ENCODE data around the gene EHF. TPM values are rescaled to one million over a fixed set of nuclear protein-coding genes. Genes with fewer than 3 reads are reported as not detected.
A peak's percentile ranks its signal among the peaks of the same experiment; 100 is the strongest.
"Not testable (repeated sequence)": the region's sequence is repeated elsewhere in the genome, so short reads cannot be mapped to it uniquely, and the experiment has no call there.

Gene EHF
- total RNA-seq = not detected in 2 replicates

- Mint-ChIP-seq H3K27me3 (peaks cover 23% of the 10 kb centered on the region), H3K9me3 (no peaks in the 10 kb centered on the region), H3K27ac (no peak within 1 kb of the TSS), H3K4me3 (no peak within 1 kb of the TSS), H3K4me1 (no peaks in the 10 kb centered on the region), H3K36me3 (ENCODE audit: low read depth) (no peaks in the 10 kb centered on the region)
- intact Hi-C loops (cut with micrococcal nuclease) = no loop called here
- DNase-seq = no peak
These were observed at the start of gene EHF for GRCh38 chr11:34620820-34621792. Gene EHF (plus strand): TSS chr11:34621093. CDS start chr11:34642631, 21,538 bp downstream.

GRCh38 chr11:34573537-34573936 is 47.4 kb upstream of the EHF start:
- Mint-ChIP-seq H3K4me1 (peaks cover 3% of the 10 kb centered on the region), H3K4me3 (no peak overlapping the region), H3K27me3 (peaks cover 30% of the 10 kb centered on the region), H3K9me3 (no peaks in the 10 kb centered on the region), H3K27ac (no peak overlapping the region), H3K36me3 (ENCODE audit: low read depth) (no peaks in the 10 kb centered on the region)
- intact Hi-C loops (cut with micrococcal nuclease) = no loop called here
- no peak for DNase-seq

GRCh38 chr11:34575261-34575660 is 45.6 kb upstream of the EHF start:
- no peak overlapping the region for H3K27ac Mint-ChIP-seq
- no peak overlapping the region for H3K4me3 Mint-ChIP-seq
- H3K36me3 Mint-ChIP-seq (ENCODE audit: low read depth) = no peaks in the 10 kb centered on the region
- intact Hi-C loops (cut with micrococcal nuclease) = no loop called here
- H3K4me1 Mint-ChIP-seq = peaks cover 3% of the 10 kb centered on the region
- DNase-seq = no peak
- H3K9me3 Mint-ChIP-seq = no peaks in the 10 kb centered on the region
- H3K27me3 Mint-ChIP-seq = peaks cover 36% of the 10 kb centered on the region

- Mint-ChIP-seq H3K9me3 (no peaks in the 10 kb centered on the region), H3K4me1 (peaks cover 2% of the 10 kb centered on the region), H3K36me3 (ENCODE audit: low read depth) (no peaks in the 10 kb centered on the region), H3K4me3 (no peak overlapping the region), H3K27me3 (peaks cover 35% of the 10 kb centered on the region), H3K27ac (no peak overlapping the region)
- intact Hi-C loops (cut with micrococcal nuclease) = no loop called here
- DNase-seq = no peak
These were observed 45.2 kb upstream of the EHF start for GRCh38 chr11:34575671-34576070.

GRCh38 chr11:34576331-34576730 is 44.6 kb upstream of the EHF start:
- Mint-ChIP-seq H3K27me3 (peaks cover 38% of the 10 kb centered on the region), H3K4me1 (no peaks in the 10 kb centered on the region)

GRCh38 chr11:34583818-34584217 is 37.1 kb upstream of the EHF start:
- H3K9me3 Mint-ChIP-seq = no peaks in the 10 kb centered on the region
- no peak for DNase-seq
- H3K4me1 Mint-ChIP-seq = no peaks in the 10 kb centered on the region
- H3K4me3 Mint-ChIP-seq = no peak overlapping the region
- peaks cover 46% of the 10 kb centered on the region for H3K27me3 Mint-ChIP-seq
- no peaks in the 10 kb centered on the region for H3K36me3 Mint-ChIP-seq (ENCODE audit: low read depth)
- intact Hi-C loops (cut with micrococcal nuclease) = no loop called here
- H3K27ac Mint-ChIP-seq = no peak overlapping the region

More at GRCh38 chr11:34576331-34576730, 44.6 kb upstream of the EHF start:
- no peak for DNase-seq
- H3K36me3 Mint-ChIP-seq (ENCODE audit: low read depth) = no peaks in the 10 kb centered on the region
- intact Hi-C loops (cut with micrococcal nuclease) = no loop called here
- no peak overlapping the region for H3K4me3 Mint-ChIP-seq
- H3K27ac Mint-ChIP-seq = no peak overlapping the region
- no peaks in the 10 kb centered on the region for H3K9me3 Mint-ChIP-seq

GRCh38 chr11:34585304-34585734 is 35.6 kb upstream of the EHF start:
- Mint-ChIP-seq H3K4me1 (no peaks in the 10 kb centered on the region), H3K9me3 (no peaks in the 10 kb centered on the region), H3K27me3 (peaks cover 43% of the 10 kb centered on the region), H3K4me3 (no peak overlapping the region), H3K36me3 (ENCODE audit: low read depth) (no peaks in the 10 kb centered on the region), H3K27ac (no peak overlapping the region)
- DNase-seq = no peak
- intact Hi-C loops (cut with micrococcal nuclease) = loop anchor here (5.0 kb wide), 1 partner anchor 257 kb away; no protein-coding TSS in a partner anchor

GRCh38 chr11:34585735-34586487 is 35.0 kb upstream of the EHF start:
- intact Hi-C loops (cut with micrococcal nuclease) = loop anchor here (1.0 to 5.0 kb wide), 4 partner anchors 256 to 899 kb away; no protein-coding TSS in a partner anchor
- H3K4me1 Mint-ChIP-seq = no peaks in the 10 kb centered on the region
- peak; percentile 57 for DNase-seq
- H3K36me3 Mint-ChIP-seq (ENCODE audit: low read depth) = no peaks in the 10 kb centered on the region
- H3K27ac Mint-ChIP-seq = no peak overlapping the region
- no peaks in the 10 kb centered on the region for H3K9me3 Mint-ChIP-seq
- no peak overlapping the region for H3K4me3 Mint-ChIP-seq
- H3K27me3 Mint-ChIP-seq = peaks cover 40% of the 10 kb centered on the region

GRCh38 chr11:34586488-34587281 is 34.2 kb upstream of the EHF start:
- Mint-ChIP-seq H3K36me3 (ENCODE audit: low read depth) (no peaks in the 10 kb centered on the region), H3K27me3 (peaks cover 37% of the 10 kb centered on the region), H3K4me3 (no peak overlapping the region), H3K27ac (no peak overlapping the region), H3K9me3 (no peaks in the 10 kb centered on the region), H3K4me1 (no peaks in the 10 kb centered on the region)
- no peak for DNase-seq
- intact Hi-C loops (cut with micrococcal nuclease) = loop anchor here (1.0 to 5.0 kb wide), 4 partner anchors 256 to 898 kb away; no protein-coding TSS in a partner anchor

GRCh38 chr11:34587282-34587677 is 33.6 kb upstream of the EHF start:
- Mint-ChIP-seq H3K4me3 (no peak overlapping the region), H3K4me1 (no peaks in the 10 kb centered on the region), H3K36me3 (ENCODE audit: low read depth) (no peaks in the 10 kb centered on the region), H3K27ac (no peak overlapping the region), H3K9me3 (no peaks in the 10 kb centered on the region), H3K27me3 (peaks cover 36% of the 10 kb centered on the region)
- no peak for DNase-seq
- intact Hi-C loops (cut with micrococcal nuclease) = loop anchor here (2.0 to 5.0 kb wide), 2 partner anchors 255 to 898 kb away; no protein-coding TSS in a partner anchor

GRCh38 chr11:34588023-34588422 is 32.9 kb upstream of the EHF start:
- Mint-ChIP-seq H3K4me1 (no peaks in the 10 kb centered on the region), H3K27me3 (peaks cover 42% of the 10 kb centered on the region), H3K36me3 (ENCODE audit: low read depth) (no peaks in the 10 kb centered on the region), H3K27ac (no peak overlapping the region), H3K4me3 (no peak overlapping the region), H3K9me3 (no peaks in the 10 kb centered on the region)
- no peak for DNase-seq
- intact Hi-C loops (cut with micrococcal nuclease) = loop anchor here (5.0 kb wide), 1 partner anchor 254 kb away; no protein-coding TSS in a partner anchor

- DNase-seq = no peak
- Mint-ChIP-seq H3K4me3 (no peak overlapping the region), H3K27ac (no peak overlapping the region), H3K9me3 (peaks cover 1% of the 10 kb centered on the region), H3K4me1 (no peaks in the 10 kb centered on the region), H3K27me3 (peaks cover 45% of the 10 kb centered on the region), H3K36me3 (ENCODE audit: low read depth) (no peaks in the 10 kb centered on the region)
- intact Hi-C loops (cut with micrococcal nuclease) = loop anchor here (5.0 kb wide), 1 partner anchor 254 kb away; no protein-coding TSS in a partner anchor
These were observed 32.2 kb upstream of the EHF start for GRCh38 chr11:34588701-34589100.

GRCh38 chr11:34589177-34589576 is 31.7 kb upstream of the EHF start:
- not testable (repeated sequence) for H3K36me3 Mint-ChIP-seq (ENCODE audit: low read depth); DNase-seq; H3K4me1 Mint-ChIP-seq; H3K9me3 Mint-ChIP-seq; H3K27ac Mint-ChIP-seq; H3K4me3 Mint-ChIP-seq
- peaks cover 43% of the 10 kb centered on the region for H3K27me3 Mint-ChIP-seq
- intact Hi-C loops (cut with micrococcal nuclease) = loop anchor here (5.0 kb wide), 1 partner anchor 253 kb away; no protein-coding TSS in a partner anchor

Data from activated CD4-positive, alpha-beta T cell treated with anti-CD3 and anti-CD28 coated beads, Interleukin-2, amount 10 ng/mL, durations not matched to agents 24 days and 14 days (primary cell).